Endothelial cell of umbilical vein (primary cell): ENCODE data around the gene SCN5A. TPM values are rescaled to one million over a fixed set of nuclear protein-coding genes. Genes with fewer than 3 reads are reported as not detected.

Source experiments
- BruUV-seq: library from RNA; stranded (reverse); fragments of 400-500 nt; replicated peaks from 2 replicates; lab custom pipeline; 2021; lab: Mats Ljungman, UMichigan
- CTCF ChIA-PET: fragments of 300-600, 350-600 bp; sonication (Branson Sonifier 250); formaldehyde crosslinking; loops from one replicate; lab custom pipeline; 2021; ENCODE audit warnings: antibody characterized with exemption, inconsistent platforms; lab: Charles Lee
- POLR2A ChIA-PET: fragments of 300-600, 350-600 bp; sonication (Branson Sonifier 250); formaldehyde crosslinking; loops from one replicate; lab custom pipeline; 2021; ENCODE audit warnings: antibody characterized with exemption, inconsistent platforms; lab: Charles Lee
- DNase-seq: peaks from one replicate; pipeline ENCODE4 v3.0.0-alpha.2; 2011; ENCODE audit warnings: low read depth, low spot score
- FAIRE-seq: peaks from 2 replicates; lab custom pipeline; 2011; peaks lifted over from hg19 to GRCh38; lab: Jason Lieb, UNC
- H2AFZ ChIP-seq: 2 replicates; pipeline ENCODE4 v1.6.0; 2012; ENCODE audit warnings: low read depth, low read length, control low read depth, inconsistent platforms
- H3K27ac ChIP-seq: 2 replicates; pipeline ENCODE4 v1.5.1; 2011; ENCODE audit warnings: low read depth, mild to moderate bottlenecking, control low read depth, low read length, moderate library complexity; ENCODE audit not compliant: insufficient read depth
- H3K27me3 ChIP-seq, 2 experiments: 2 replicates each; pipeline versions ENCODE4 v1.6.0 to v1.6.1; 2011; ENCODE audit warnings: low read length in 2 of 2, mixed read lengths in 1 of 2; ENCODE audit not compliant: control insufficient read depth in 2 of 2, insufficient read depth in 2 of 2
- H3K36me3 ChIP-seq, 2 experiments: 2 replicates in 1 of 2; 3 replicates in 1 of 2; pipeline ENCODE4 v1.5.1; 2011; ENCODE audit warnings: low read length in 2 of 2, mild to moderate bottlenecking in 1 of 2, moderate library complexity in 1 of 2; ENCODE audit not compliant: control insufficient read depth in 2 of 2, insufficient read depth in 2 of 2; ENCODE audit errors: extremely low read depth in 1 of 2
- H3K4me1 ChIP-seq: 3 replicates; pipeline ENCODE4 v1.5.1; 2011; ENCODE audit warnings: mild to moderate bottlenecking, low read length; ENCODE audit not compliant: control insufficient read depth, insufficient read depth; ENCODE audit errors: extremely low read depth
- H3K4me2 ChIP-seq: 2 replicates; pipeline ENCODE4 v1.6.1; 2011; ENCODE audit warnings: low read length, control low read depth, mixed read lengths; ENCODE audit not compliant: insufficient read depth
- H3K4me3 ChIP-seq, 3 experiments: fragments of 200-600 bp in 1 of 3; sonication (generic), shearing (Covaris generic) in 1 of 3; replicated peaks in 1 of 3; 2 replicates each; pipeline ENCODE4 v1.5.1; 2011 to 2016; ENCODE audit warnings: control low read depth in 3 of 3, low read length in 3 of 3, mild to moderate bottlenecking in 2 of 3, inconsistent platforms in 1 of 3, low read depth in 1 of 3, moderate library complexity in 1 of 3; ENCODE audit not compliant: insufficient read depth in 1 of 3
- H3K79me2 ChIP-seq: 2 replicates; pipeline ENCODE4 v1.6.0; 2012; ENCODE audit warnings: low read length, inconsistent platforms; ENCODE audit not compliant: control insufficient read depth, insufficient read depth
- H3K9ac ChIP-seq: replicated peaks from 2 replicates; pipeline ENCODE3; 2011; ENCODE audit warnings: low read length, control low read depth; ENCODE audit not compliant: insufficient read depth; ENCODE audit errors: extremely low read depth
- H3K9me1 ChIP-seq: replicated peaks from 3 replicates; pipeline ENCODE4 v1.6.0; 2011; ENCODE audit warnings: mild to moderate bottlenecking, low read length; ENCODE audit not compliant: control insufficient read depth, insufficient read depth; ENCODE audit errors: extremely low read depth
- H3K9me3 ChIP-seq: replicated peaks from 2 replicates; pipeline ENCODE4 v1.5.1; 2012; ENCODE audit warnings: low read length, inconsistent platforms; ENCODE audit not compliant: control insufficient read depth, insufficient read depth
- H4K20me1 ChIP-seq: replicated peaks from 2 replicates; pipeline ENCODE3; 2011; ENCODE audit warnings: mild to moderate bottlenecking, low read length; ENCODE audit not compliant: control insufficient read depth, insufficient read depth; ENCODE audit errors: extremely low read depth
- CTCF ChIP-seq, 2 donors: IDR thresholded peaks; 1 replicate in 1 of 2; 2 replicates in 1 of 2; pipeline ENCODE4 v1.5.1; 2011; ENCODE audit warnings: low read length in 2 of 2, mild to moderate bottlenecking in 2 of 2, moderate library complexity in 2 of 2, control low read depth in 1 of 2, inconsistent platforms in 1 of 2, low read depth in 1 of 2; ENCODE audit not compliant: insufficient read depth in 1 of 2; ENCODE audit errors: extremely low read depth in 1 of 2
- EZH2 ChIP-seq: IDR thresholded peaks from 2 replicates; pipeline ENCODE4 v1.6.1; 2012; ENCODE audit warnings: borderline replicate concordance, low read depth, mild to moderate bottlenecking, moderate library complexity, low read length, inconsistent platforms; ENCODE audit not compliant: severe bottlenecking
- FOS ChIP-seq: IDR thresholded peaks from 2 replicates; pipeline ENCODE4 v1.6.1; 2011; ENCODE audit warnings: mild to moderate bottlenecking, low read length, moderate library complexity, borderline replicate concordance; ENCODE audit not compliant: insufficient read depth
- GATA2 ChIP-seq: IDR thresholded peaks from 2 replicates; pipeline ENCODE4 v1.7.0; 2011; ENCODE audit warnings: low read depth, mild to moderate bottlenecking, moderate library complexity, mixed read lengths, low read length; ENCODE audit not compliant: insufficient read length, insufficient read depth
- JUN ChIP-seq: IDR thresholded peaks from 2 replicates; pipeline ENCODE4 v1.6.1; 2011; ENCODE audit warnings: borderline replicate concordance, low read depth; ENCODE audit not compliant: insufficient read length, insufficient read depth
- MAX ChIP-seq: IDR thresholded peaks from 2 replicates; pipeline ENCODE4 v1.6.1; 2011; ENCODE audit not compliant: insufficient read depth, insufficient read length
- MYC ChIP-seq: IDR thresholded peaks from one replicate; pipeline ENCODE4 v1.6.1; 2011; ENCODE audit warnings: mild to moderate bottlenecking, low read depth, low read length
- POLR2A ChIP-seq: IDR thresholded peaks from 2 replicates; pipeline ENCODE4 v1.6.1; 2012; ENCODE audit warnings: low read depth, mild to moderate bottlenecking, control low read depth, low read length
- POLR2AphosphoS5 ChIP-seq: IDR thresholded peaks from 2 replicates; pipeline ENCODE4 v1.6.1; 2012; ENCODE audit warnings: low read depth, mild to moderate bottlenecking, control low read depth, low read length, moderate library complexity; ENCODE audit not compliant: insufficient read depth
- dilution Hi-C: fragments of 300-500 bp; cut with MboI; formaldehyde crosslinking; loops from one replicate; pipeline ENCODE4 v1.15.0; 2019; ENCODE audit warnings: low sequenced_read_pairs; ENCODE audit not compliant: extremely low pct_ligation_motif_present
- intact Hi-C: fragments of 100-400 bp; cut with micrococcal nuclease; formaldehyde crosslinking; loops from one replicate; pipeline ENCODE4 v1.10.0; 2022
- polyA plus RNA-seq, 4 experiments: library from polyadenylated mRNA; depleted of rRNA in 3 of 4; stranded (reverse) in 3 of 4; unstranded in 1 of 4; fragments of >200 nt; gene quantifications; 2 replicates each; pipeline versions ENCODE4 v1.2.1 to v1.2.3, GENCODE V29; 2011 to 2012; ENCODE audit warnings: missing spikeins in 1 of 4
- total RNA-seq: library from RNA; stranded (reverse); gene quantifications from 2 replicates; pipeline ENCODE4 v1.2.3, GENCODE V29; 2021

Gene SCN5A
- total and polyA plus RNA-seq, 2 donors (not counting 3 experiments of a cell fraction or from before 2014, with no cell fraction given), result 2.7 to 20.0 TPM

- ChIA-PET CTCF (interaction anchor here (0.8 to 1.3 kb wide), 3 partner anchors 15 to 34 kb away, joined by 3 to 4 read pairs (median 3); no protein-coding TSS in a partner anchor), POLR2A (no interaction called here)
- no peak overlapping the region for H3K9ac ChIP-seq
- no peak overlapping the region for H3K4me3 ChIP-seq
- H3K4me2 ChIP-seq, result no peak overlapping the region
- dilution Hi-C loops, result no loop called here
- no peaks in the 10 kb centered on the region for H3K9me1 ChIP-seq
- H3K36me3 ChIP-seq, result no peaks in the 10 kb centered on the region
- intact Hi-C loops, result no loop called here
- no peaks in the 10 kb centered on the region for H3K9me3 ChIP-seq
- H3K27me3 ChIP-seq, result no peaks in the 10 kb centered on the region
- FAIRE-seq, result no peak
- no peaks in the 10 kb centered on the region for H4K20me1 ChIP-seq
- H3K27ac ChIP-seq, result no peak overlapping the region
- TF ChIP-seq FOS (no peak), MAX (no peak), POLR2AphosphoS5 (no peak), CTCF (IDR thresholded peaks at IDR 0.05; ENCODE audit: extremely low read depth in 1 of 2, insufficient read depth in 1 of 2, low read depth in 1 of 2, low read length in 2 of 2) (no peak), GATA2 (no peak), EZH2 (no peak), POLR2A (no peak), JUN (no peak), MYC (no peak)
- no peak for DNase-seq
- no peaks in the 10 kb centered on the region for H3K79me2 ChIP-seq
- BruUV-seq, result no TSS peak
- no peaks in the 10 kb centered on the region for H3K4me1 ChIP-seq
- H2AFZ ChIP-seq, result no peak overlapping the region
Measured at GRCh38 chr3:38617137-38617536, 32.4 kb downstream of the SCN5A start.
